Measurements from ENCODE around the gene SDK1. TPM values are rescaled to one million over a fixed set of nuclear protein-coding genes. Genes with fewer than 3 reads are reported as not detected.
"Not testable (repeated sequence)": the region's sequence is repeated elsewhere in the genome, so short reads cannot be mapped to it uniquely, and the experiment has no call there.

SDK1 gene
- total and polyA plus RNA-seq, 12 donors = 1.0 to 5.3 (median 3.2) TPM

DNA sequence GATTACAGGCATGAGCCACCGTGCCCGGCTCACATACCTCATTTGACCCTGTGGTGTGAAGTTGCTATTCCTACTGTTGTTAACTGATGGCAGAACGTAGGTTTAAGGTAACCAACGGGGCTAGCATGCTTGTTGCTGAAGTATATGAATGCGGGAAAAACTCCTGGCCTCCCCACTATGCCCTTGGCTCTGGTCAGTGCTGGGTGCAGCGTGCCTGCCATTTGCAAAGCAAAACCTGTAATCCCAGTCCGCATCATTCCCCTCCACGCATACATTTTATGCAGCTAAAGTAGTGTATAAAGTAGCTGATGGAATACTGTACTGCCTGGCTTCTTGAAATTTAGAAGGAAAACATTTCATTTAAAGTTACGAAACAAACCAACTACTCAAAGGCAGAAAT is 273.3 kb downstream of the SDK1 start:
- no peaks in the 10 kb centered on the region for H3K36me3 ChIP-seq

DNA sequence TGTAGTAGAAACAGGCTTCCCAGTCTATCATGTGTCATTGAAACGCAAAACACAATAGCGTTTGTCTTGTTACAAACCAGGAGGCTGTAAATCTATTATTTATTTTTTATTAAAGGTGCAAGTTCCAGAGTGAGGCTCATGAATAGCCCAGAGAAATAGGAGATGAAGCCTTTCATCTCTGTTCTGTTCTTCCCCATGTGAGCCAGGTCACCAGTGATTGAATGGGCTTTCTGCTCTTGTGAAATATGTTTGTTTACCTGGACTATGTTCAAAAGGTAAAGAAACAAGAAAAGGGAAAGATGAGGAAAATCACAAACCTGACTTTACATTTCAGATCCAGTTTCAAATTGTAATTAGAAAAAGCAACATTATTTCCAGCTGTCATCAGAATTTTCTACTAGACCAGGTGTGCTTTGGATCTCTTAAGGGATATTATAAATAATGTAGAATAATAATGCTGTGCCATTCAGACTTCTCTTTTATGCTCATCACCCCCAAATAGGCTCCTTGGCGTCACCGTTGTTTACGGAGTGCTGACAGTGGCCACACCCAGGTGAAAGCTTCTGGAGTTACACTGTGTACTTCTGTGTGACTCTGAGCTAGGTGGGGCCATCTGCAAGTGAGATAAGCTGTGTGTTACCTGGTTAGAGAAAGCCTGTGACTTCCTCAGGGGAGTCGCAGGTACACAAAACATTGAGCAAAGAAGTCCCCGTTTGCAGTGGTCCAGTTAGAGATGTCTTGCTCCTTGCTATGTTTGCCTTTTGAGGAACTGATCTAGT is 274.9 kb downstream of the SDK1 start:
- DNase-seq (no peak), ATAC-seq (no peak)
- Histone ChIP-seq H3K4me1 (no peaks in the 10 kb centered on the region), H3K36me3 (no peaks in the 10 kb centered on the region), H3K9me3 (peaks cover 0 to 38% (median 6%) of the 10 kb centered on the region in 11 donors), H3K27ac (no peak overlapping the region), H3K4me3 (no peak overlapping the region), H3K27me3 (no peaks in the 10 kb centered on the region)
- 91 to 96% methylated on average over 7 of the region's 7 CpGs for WGBS, 2 donors
- no peak for TF ChIP-seq CTCF (IDR thresholded peaks at IDR 0.05)
- intact Hi-C loops (cut with DNase I) = no loop called here

More for the DNA sequence above, 273.3 kb downstream of the SDK1 start:
- no peak for TF ChIP-seq CTCF (IDR thresholded peaks at IDR 0.05)
- no peak for DNase-seq
- intact Hi-C loops (cut with DNase I) = no loop called here
- Histone ChIP-seq H3K9me3 (peaks cover 0 to 28% (median 6%) of the 10 kb centered on the region in 11 donors), H3K4me3 (no peak overlapping the region), H3K4me1 (no peaks in the 10 kb centered on the region), H3K27me3 (no peaks in the 10 kb centered on the region), H3K27ac (no peak overlapping the region)
- 83 to 92% methylated on average over 9 of the region's 9 CpGs for WGBS, 2 donors
- no peak for ATAC-seq

GRCh38 chr7:3578399-3578798 is 277.3 kb downstream of the SDK1 start:
- no peak for DNase-seq
- Histone ChIP-seq H3K4me3 (no peak overlapping the region), H3K4me1 (no peaks in the 10 kb centered on the region), H3K9me3 (peaks cover 0 to 38% (median 6%) of the 10 kb centered on the region in 11 donors), H3K27ac (no peak overlapping the region), H3K36me3 (no peaks in the 10 kb centered on the region), H3K27me3 (no peaks in the 10 kb centered on the region)
- intact Hi-C loops (cut with DNase I) = no loop called here
- TF ChIP-seq CTCF (IDR thresholded peaks at IDR 0.05) = no peak
- no peak for ATAC-seq
- 74 to 78% methylated on average over 6 of the region's 6 CpGs for WGBS, 2 donors

DNA sequence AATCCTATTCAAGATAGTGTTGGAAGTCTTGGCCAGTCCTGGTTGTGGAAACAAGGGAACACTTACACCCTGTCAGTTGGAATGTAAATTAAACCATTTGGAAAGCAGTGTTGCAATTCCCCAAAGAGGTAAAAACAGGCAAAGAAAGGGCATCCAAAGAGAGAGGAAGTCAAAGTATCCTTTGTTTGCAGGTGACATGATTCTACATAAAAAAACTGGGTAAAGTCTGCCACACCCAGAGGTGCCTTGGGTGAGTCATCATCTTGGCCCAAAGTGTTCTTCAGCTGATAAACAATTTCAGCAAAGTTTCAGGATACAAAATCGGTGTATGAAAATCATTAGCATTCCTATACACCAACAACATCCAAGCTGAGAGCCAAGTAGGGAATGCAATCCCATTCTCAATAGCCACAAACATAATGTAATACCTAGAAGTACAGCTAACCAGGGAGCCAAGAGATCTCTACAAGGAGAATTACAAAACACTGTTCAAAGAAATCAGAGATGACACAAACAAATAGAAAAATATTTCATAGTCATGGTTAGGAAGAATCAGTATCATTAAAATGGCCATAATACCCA is 278.7 kb downstream of the SDK1 start:
- intact Hi-C loops (cut with DNase I) = no loop called here
- WGBS, 2 donors = 91 to 93% methylated on average over 1 of the region's 1 CpG
- no peaks in the 10 kb centered on the region for H3K4me1 ChIP-seq
- DNase-seq = no peak
- TF ChIP-seq CTCF (IDR thresholded peaks at IDR 0.05) = no peak
- peaks cover 0 to 38% (median 6%) of the 10 kb centered on the region in 11 donors for H3K9me3 ChIP-seq
- no peak overlapping the region for H3K27ac ChIP-seq
- H3K36me3 ChIP-seq = no peaks in the 10 kb centered on the region
- H3K27me3 ChIP-seq = no peaks in the 10 kb centered on the region
- no peak overlapping the region for H3K4me3 ChIP-seq
- ATAC-seq = no peak

- H3K4me3 ChIP-seq; H3K36me3 ChIP-seq; DNase-seq; H3K27me3 ChIP-seq; intact Hi-C loops (cut with DNase I); H3K27ac ChIP-seq; H3K4me1 ChIP-seq; ATAC-seq: not testable (repeated sequence)
- peaks cover 0 to 33% (median 6%) of the 10 kb centered on the region in 11 donors for H3K9me3 ChIP-seq
Measured at GRCh38 chr7:3582145-3582544, 281.1 kb downstream of the SDK1 start.

Measured in heart right ventricle (tissue), 16 donors.